SK-N-MC (cell line): Measurements from ENCODE around the gene PNCK.

ENCODE experiments used
- EZH2 ChIP-seq: fragments of 200-600 bp; sonication (generic); IDR thresholded peaks from one replicate; pipeline ENCODE4 v1.6.1; 2017; ENCODE audit warnings: antibody characterized with exemption
- POLR2AphosphoS5 ChIP-seq: IDR thresholded peaks from 2 replicates; pipeline ENCODE4 v1.6.1; 2012; ENCODE audit warnings: mild to moderate bottlenecking, low read depth, low read length, borderline replicate concordance

GRCh38 chrX:153693216-153694086 is 19.8 kb upstream of the PNCK start:
- no peak for TF ChIP-seq EZH2
- TF ChIP-seq POLR2AphosphoS5 = no peak
